ENCODE measurements around the gene ABLIM3.

The ABLIM3 gene

DNA sequence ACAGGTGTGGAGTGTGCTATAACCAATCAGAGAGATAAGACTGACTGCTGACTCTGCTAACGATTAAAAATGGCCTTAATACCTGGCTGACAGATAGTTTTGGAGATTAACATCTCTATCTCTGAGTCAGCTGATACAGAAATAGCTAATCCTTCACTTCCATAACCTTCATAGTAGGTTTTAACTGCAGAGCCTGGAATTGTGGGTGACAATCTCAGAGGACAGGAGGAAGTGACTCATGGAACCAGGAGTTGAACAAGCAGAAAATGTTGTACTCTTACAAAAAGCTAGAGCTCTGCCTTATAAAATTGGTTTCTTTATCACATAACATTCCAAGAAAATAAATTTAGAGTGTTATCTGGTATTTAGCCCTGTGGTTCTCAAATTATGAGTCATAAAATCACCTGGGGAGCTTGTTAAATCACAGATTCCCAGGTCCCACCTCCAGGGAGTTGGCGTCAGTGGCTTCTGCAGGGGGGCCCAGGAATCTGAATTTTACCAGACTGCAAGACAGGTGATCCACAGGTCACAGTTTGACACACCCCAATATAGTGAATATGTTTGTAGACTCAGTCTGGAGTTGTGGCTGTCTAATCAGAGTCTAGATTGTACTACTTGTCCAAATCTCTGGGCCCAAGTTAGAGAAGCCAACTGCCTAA, 86.0 kb downstream of the ABLIM3 start:
- peak; percentile 60 for DNase-seq (ENCODE audit: low read depth)
- TF ChIP-seq, protein P1, sequence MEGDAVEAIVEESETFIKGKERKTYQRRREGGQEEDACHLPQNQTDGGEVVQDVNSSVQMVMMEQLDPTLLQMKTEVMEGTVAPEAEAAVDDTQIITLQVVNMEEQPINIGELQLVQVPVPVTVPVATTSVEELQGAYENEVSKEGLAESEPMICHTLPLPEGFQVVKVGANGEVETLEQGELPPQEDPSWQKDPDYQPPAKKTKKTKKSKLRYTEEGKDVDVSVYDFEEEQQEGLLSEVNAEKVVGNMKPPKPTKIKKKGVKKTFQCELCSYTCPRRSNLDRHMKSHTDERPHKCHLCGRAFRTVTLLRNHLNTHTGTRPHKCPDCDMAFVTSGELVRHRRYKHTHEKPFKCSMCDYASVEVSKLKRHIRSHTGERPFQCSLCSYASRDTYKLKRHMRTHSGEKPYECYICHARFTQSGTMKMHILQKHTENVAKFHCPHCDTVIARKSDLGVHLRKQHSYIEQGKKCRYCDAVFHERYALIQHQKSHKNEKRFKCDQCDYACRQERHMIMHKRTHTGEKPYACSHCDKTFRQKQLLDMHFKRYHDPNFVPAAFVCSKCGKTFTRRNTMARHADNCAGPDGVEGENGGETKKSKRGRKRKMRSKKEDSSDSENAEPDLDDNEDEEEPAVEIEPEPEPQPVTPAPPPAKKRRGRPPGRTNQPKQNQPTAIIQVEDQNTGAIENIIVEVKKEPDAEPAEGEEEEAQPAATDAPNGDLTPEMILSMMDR (IDR thresholded peaks at IDR 0.05; ENCODE audit: low read length, missing control alignments), result no peak
- H3K4me3 ChIP-seq (replicated peaks; ENCODE audit: low read depth, low read length), result no peak overlapping the region

GRCh38 chr5:149228618-149229297, 87.5 kb downstream of the ABLIM3 start:
- DNase-seq (ENCODE audit: low read depth), result peak; percentile 94
- TF ChIP-seq, protein P1 (IDR thresholded peaks at IDR 0.05; ENCODE audit: low read length, missing control alignments), result peak; percentile 84
- no peak overlapping the region for H3K4me3 ChIP-seq (replicated peaks; ENCODE audit: low read depth, low read length)

DNA sequence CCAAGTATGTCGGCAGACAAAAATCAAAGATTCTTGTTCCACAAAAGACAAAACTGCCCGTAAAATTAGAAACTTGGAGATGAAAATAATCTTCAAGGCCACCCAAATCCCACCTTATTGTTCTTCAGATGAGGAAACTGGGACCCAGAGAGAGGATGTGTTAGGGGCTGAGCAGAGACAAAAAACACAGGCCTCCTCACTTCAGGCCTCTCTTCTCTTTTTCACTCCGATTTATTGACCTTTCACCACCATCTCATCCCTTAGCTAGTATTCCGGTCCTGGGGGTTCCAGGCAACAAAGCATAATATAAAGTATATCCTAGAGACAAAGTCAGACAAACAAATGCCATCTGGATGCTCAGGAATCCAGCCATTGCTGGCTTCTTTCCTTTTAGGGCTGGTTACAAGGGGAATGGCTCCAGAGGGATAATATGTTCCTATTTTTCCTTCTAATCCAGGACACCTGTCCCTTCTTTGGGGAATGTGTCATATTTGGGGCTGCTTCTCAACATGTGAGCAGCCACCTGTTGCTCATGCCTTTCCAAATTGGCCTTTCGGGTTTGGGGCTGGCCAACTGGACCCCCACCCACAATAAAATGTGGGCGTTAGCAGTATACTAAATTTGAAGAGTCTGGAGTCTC, 88.1 kb downstream of the ABLIM3 start:
- no peak overlapping the region for H3K4me3 ChIP-seq (replicated peaks; ENCODE audit: low read depth, low read length)
- DNase-seq (ENCODE audit: low read depth), result no peak
- TF ChIP-seq, protein P1 (IDR thresholded peaks at IDR 0.05; ENCODE audit: low read length, missing control alignments), result no peak

- DNase-seq (ENCODE audit: low read depth), result no peak
- no peak overlapping the region for H3K4me3 ChIP-seq (replicated peaks; ENCODE audit: low read depth, low read length)
- TF ChIP-seq, protein P1 (IDR thresholded peaks at IDR 0.05; ENCODE audit: low read length, missing control alignments), result no peak
Observed at GRCh38 chr5:149235841-149236240, 94.5 kb downstream of the ABLIM3 start.

DNA sequence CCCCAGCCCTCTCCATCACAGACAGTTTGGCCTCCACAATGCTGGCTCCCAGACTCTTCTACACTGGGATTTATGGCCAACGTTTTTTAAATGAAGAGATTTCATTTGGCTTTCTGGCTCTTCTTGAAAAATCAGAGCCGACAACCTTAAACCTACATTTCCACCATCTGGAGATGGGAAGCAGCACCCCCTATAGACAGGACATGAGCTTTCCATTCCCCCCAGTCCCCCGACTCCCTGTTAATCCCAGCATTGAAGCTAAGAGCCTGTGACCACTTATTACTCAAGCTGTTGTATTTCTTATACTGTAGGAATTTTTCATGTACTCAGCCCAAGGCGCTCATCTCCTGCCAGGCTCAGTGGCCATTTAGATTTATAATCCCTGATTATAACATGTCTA, 96.4 kb downstream of the ABLIM3 start:
- peak; percentile 18 for DNase-seq (ENCODE audit: low read depth)
- no peak overlapping the region for H3K4me3 ChIP-seq (replicated peaks; ENCODE audit: low read depth, low read length)
- TF ChIP-seq, protein P1 (IDR thresholded peaks at IDR 0.05; ENCODE audit: low read length, missing control alignments), result peak; percentile 32

GRCh38 chr5:149238540-149238939, 97.2 kb downstream of the ABLIM3 start:
- DNase-seq (ENCODE audit: low read depth), result peak; percentile 44
- no peak overlapping the region for H3K4me3 ChIP-seq (replicated peaks; ENCODE audit: low read depth, low read length)
- TF ChIP-seq, protein P1 (IDR thresholded peaks at IDR 0.05; ENCODE audit: low read length, missing control alignments), result peak; percentile 39

Data from fibroblast of pulmonary artery (primary cell).